ENCODE measurements around the gene LANCL2.

The LANCL2 gene

DNA sequence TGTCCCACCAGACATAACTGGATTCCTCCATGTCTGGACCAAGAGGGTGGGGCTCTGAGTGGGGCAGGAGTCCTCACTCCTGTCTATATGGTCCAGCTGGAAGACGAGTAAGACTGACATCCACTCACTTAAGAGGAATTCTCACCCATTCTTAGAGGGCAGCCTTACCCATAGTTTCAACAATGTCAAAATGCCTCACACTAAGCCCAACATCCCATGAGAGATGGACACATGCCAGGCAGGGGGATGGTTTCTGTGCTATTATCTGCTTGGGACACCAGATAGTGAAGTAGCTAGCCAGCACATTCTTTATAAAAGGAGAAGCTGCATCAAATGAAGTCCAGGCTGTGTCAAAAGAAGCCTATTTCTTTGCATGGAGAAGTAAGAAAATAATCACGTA lies 4.7 kb upstream of the LANCL2 start:
- Histone ChIP-seq H3K9me3 (ENCODE audit: insufficient read depth, low read length) (no peaks in the 10 kb centered on the region), H3F3A (ENCODE audit: insufficient read depth) (no peaks in the 10 kb centered on the region), H3K9ac (ENCODE audit: low read length) (no peak overlapping the region), H3K79me2 (ENCODE audit: insufficient read depth, low read length) (no peaks in the 10 kb centered on the region), H3K27ac (ENCODE audit: low read depth, low read length) (no peak overlapping the region), H3K4me3 (ENCODE audit: insufficient read depth, low read length, poor library complexity, severe bottlenecking) (no peak overlapping the region), H3K4me2 (ENCODE audit: low read depth, low read length, poor library complexity, severe bottlenecking) (no peak overlapping the region), H3K27me3 (ENCODE audit: low read length) (no peaks in the 10 kb centered on the region), H3K9me2 (replicated peaks; ENCODE audit: insufficient read depth, low read length) (no peaks in the 10 kb centered on the region), H2AFZ (ENCODE audit: low read depth, low read length, severe bottlenecking) (no peak overlapping the region), H4K20me1 (ENCODE audit: low read depth, low read length) (no peaks in the 10 kb centered on the region), H3K36me3 (ENCODE audit: low read length) (no peaks in the 10 kb centered on the region)
- TF ChIP-seq EZH2phosphoT487 (conservative IDR thresholded peaks at IDR 0.05; ENCODE audit: low read length), result no peak
- TF ChIP-seq, protein P1, sequence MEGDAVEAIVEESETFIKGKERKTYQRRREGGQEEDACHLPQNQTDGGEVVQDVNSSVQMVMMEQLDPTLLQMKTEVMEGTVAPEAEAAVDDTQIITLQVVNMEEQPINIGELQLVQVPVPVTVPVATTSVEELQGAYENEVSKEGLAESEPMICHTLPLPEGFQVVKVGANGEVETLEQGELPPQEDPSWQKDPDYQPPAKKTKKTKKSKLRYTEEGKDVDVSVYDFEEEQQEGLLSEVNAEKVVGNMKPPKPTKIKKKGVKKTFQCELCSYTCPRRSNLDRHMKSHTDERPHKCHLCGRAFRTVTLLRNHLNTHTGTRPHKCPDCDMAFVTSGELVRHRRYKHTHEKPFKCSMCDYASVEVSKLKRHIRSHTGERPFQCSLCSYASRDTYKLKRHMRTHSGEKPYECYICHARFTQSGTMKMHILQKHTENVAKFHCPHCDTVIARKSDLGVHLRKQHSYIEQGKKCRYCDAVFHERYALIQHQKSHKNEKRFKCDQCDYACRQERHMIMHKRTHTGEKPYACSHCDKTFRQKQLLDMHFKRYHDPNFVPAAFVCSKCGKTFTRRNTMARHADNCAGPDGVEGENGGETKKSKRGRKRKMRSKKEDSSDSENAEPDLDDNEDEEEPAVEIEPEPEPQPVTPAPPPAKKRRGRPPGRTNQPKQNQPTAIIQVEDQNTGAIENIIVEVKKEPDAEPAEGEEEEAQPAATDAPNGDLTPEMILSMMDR (IDR thresholded peaks at IDR 0.05; ENCODE audit: insufficient read depth, low read length, poor library complexity, severe bottlenecking), result no peak

- H3K9ac ChIP-seq (ENCODE audit: low read length), result no peak overlapping the region
- no peak overlapping the region for H3K27ac ChIP-seq (ENCODE audit: low read depth, low read length)
- no peaks in the 10 kb centered on the region for H3K9me2 ChIP-seq (replicated peaks; ENCODE audit: insufficient read depth, low read length)
- no peak overlapping the region for H3K4me2 ChIP-seq (ENCODE audit: low read depth, low read length, poor library complexity, severe bottlenecking)
- H3K9me3 ChIP-seq (ENCODE audit: insufficient read depth, low read length), result no peaks in the 10 kb centered on the region
- no peaks in the 10 kb centered on the region for H4K20me1 ChIP-seq (ENCODE audit: low read depth, low read length)
- no peaks in the 10 kb centered on the region; the same call in none of the 2 replicates for H3K79me2 ChIP-seq (ENCODE audit: insufficient read depth, low read length)
- H2AFZ ChIP-seq (ENCODE audit: low read depth, low read length, severe bottlenecking), result no peak overlapping the region
- no peaks in the 10 kb centered on the region for H3F3A ChIP-seq (ENCODE audit: insufficient read depth)
- no peaks in the 10 kb centered on the region for H3K27me3 ChIP-seq (ENCODE audit: low read length)
- H3K36me3 ChIP-seq (ENCODE audit: low read length), result no peaks in the 10 kb centered on the region
- TF ChIP-seq, protein P1 (IDR thresholded peaks at IDR 0.05; ENCODE audit: insufficient read depth, low read length, poor library complexity, severe bottlenecking), result no peak
- TF ChIP-seq EZH2phosphoT487 (conservative IDR thresholded peaks at IDR 0.05; ENCODE audit: low read length), result no peak
- no peak overlapping the region for H3K4me3 ChIP-seq (ENCODE audit: insufficient read depth, low read length, poor library complexity, severe bottlenecking)
Measured at GRCh38 chr7:55361560-55361959, 3.6 kb upstream of the LANCL2 start.

DNA sequence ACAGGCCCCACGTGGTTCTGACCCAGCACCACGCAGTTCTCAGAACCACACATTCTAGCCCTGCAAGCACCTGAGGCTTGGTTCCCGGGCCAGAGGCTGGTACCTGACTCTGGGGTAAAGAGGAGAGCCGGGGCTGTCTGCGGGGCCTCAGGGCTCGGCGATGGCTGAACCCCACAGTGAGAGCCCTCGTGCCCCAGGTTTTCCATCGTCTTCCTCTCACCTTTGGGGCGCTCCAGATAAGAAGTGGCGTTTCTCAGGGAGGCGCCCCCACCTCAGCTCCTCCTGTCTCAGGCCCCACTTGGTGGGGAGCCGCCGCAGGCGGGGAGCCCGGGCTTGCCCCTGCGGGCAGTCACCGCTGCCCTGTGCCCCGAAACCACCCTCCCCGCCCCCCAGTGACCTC lies 2.2 kb upstream of the LANCL2 start:
- Histone ChIP-seq H3K36me3 (ENCODE audit: low read length) (no peaks in the 10 kb centered on the region), H4K20me1 (ENCODE audit: low read depth, low read length) (no peaks in the 10 kb centered on the region), H3K79me2 (ENCODE audit: insufficient read depth, low read length) (no peaks in the 10 kb centered on the region; the same call in none of the 2 replicates), H3K27me3 (ENCODE audit: low read length) (no peaks in the 10 kb centered on the region), H3K4me3 (ENCODE audit: insufficient read depth, low read length, poor library complexity, severe bottlenecking) (no peak overlapping the region), H3K9ac (ENCODE audit: low read length) (no peak overlapping the region), H3K9me2 (replicated peaks; ENCODE audit: insufficient read depth, low read length) (no peaks in the 10 kb centered on the region), H3K4me2 (ENCODE audit: low read depth, low read length, poor library complexity, severe bottlenecking) (no peak overlapping the region), H3K27ac (ENCODE audit: low read depth, low read length) (no peak overlapping the region), H2AFZ (ENCODE audit: low read depth, low read length, severe bottlenecking) (no peak overlapping the region), H3K9me3 (ENCODE audit: insufficient read depth, low read length) (no peaks in the 10 kb centered on the region), H3F3A (ENCODE audit: insufficient read depth) (no peaks in the 10 kb centered on the region)
- no peak for TF ChIP-seq EZH2phosphoT487 (conservative IDR thresholded peaks at IDR 0.05; ENCODE audit: low read length)
- TF ChIP-seq, protein P1 (IDR thresholded peaks at IDR 0.05; ENCODE audit: insufficient read depth, low read length, poor library complexity, severe bottlenecking), result no peak

All from SU-DHL-6 (cell line).